Neutrophil (primary cell): ENCODE data around the gene RARRES2.

Experiments
- H3K27ac ChIP-seq: fragments of 200-600 bp; sonication (generic); 2 replicates; pipeline ENCODE4 v1.5.1; 2016; ENCODE audit warnings: mild to moderate bottlenecking, moderate library complexity
- H3K27me3 ChIP-seq: fragments of 200-600 bp; sonication (generic); 2 replicates; pipeline ENCODE4 v1.6.0; 2016; ENCODE audit warnings: mild to moderate bottlenecking
- H3K36me3 ChIP-seq: fragments of 200-600 bp; sonication (generic); 2 replicates; pipeline ENCODE4 v1.5.1; 2017
- H3K4me1 ChIP-seq, 2 experiments: fragments of 200-600 bp in 1 of 2; sonication (generic) in 1 of 2; 1 replicate in 1 of 2; 2 replicates in 1 of 2; pipeline versions ENCODE4 v1.5.1 to v1.6.1; 2013 to 2016; ENCODE audit warnings: low read depth in 1 of 2, low read length in 1 of 2, mild to moderate bottlenecking in 1 of 2, moderate library complexity in 1 of 2; ENCODE audit not compliant: control insufficient read depth in 1 of 2, insufficient read depth in 1 of 2
- H3K4me3 ChIP-seq, 2 experiments: fragments of 200-600 bp in 1 of 2; sonication (generic) in 1 of 2; 1 replicate in 1 of 2; 2 replicates in 1 of 2; pipeline ENCODE4 v1.5.1; 2013 to 2016; ENCODE audit warnings: low read depth in 1 of 2, low read length in 1 of 2, mild to moderate bottlenecking in 1 of 2, moderate library complexity in 1 of 2
- H3K9me3 ChIP-seq: fragments of 200-600 bp; sonication (generic); 2 replicates; pipeline ENCODE4 v1.5.1; 2016
- TF ChIP-seq, protein P1 (sequence below): fragments of 200-600 bp; sonication (generic); IDR thresholded peaks from 2 replicates; pipeline ENCODE4 v1.5.1; 2016; ENCODE audit warnings: antibody characterized with exemption

Gene RARRES2

DNA sequence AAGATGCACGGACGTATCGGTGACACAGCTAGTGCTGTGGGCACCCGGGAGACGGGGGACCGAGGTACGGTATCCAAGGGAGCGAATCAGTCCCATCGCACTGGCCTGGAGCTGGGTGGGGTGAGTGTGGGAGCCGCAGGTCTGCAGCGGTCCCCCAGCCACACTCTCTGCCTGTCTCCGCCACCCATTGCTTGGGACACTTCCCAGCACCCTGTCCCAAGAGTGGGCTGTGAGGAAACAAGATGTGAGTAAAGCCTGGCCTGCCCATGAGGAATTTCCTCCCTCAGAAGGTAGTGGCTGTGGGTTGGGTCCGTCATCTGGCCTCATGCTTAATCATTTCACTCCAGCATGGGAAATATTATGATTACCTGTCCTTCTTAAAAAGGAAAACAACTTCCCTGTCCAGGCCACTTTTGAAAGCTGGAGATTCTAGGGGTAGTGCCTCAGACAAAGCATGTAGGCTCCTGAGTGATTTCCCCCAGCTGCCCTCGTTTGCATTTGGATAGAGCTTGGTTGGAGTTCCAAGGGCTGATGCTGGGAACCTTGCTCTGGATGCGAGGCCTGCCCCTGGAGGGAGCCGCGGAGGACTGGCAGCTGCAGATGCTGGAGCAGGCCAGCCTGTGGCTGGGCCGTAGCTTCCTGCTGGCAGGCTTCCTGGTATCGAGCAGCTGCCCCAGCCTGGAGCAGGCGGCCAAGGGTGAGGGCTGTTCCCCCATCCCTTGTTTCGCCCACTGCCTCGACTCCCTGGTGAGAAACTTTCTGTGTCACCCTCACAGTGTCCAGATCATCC lies 11.9 kb downstream of the RARRES2 start:
- Histone ChIP-seq H3K4me1 (peaks cover 30% of the 10 kb centered on the region in 2 experiments), H3K9me3 (no peaks in the 10 kb centered on the region), H3K4me3 (no peak overlapping the region), H3K27ac (no peak overlapping the region), H3K36me3 (peaks cover 59% of the 10 kb centered on the region), H3K27me3 (no peaks in the 10 kb centered on the region)
- TF ChIP-seq, protein P1, sequence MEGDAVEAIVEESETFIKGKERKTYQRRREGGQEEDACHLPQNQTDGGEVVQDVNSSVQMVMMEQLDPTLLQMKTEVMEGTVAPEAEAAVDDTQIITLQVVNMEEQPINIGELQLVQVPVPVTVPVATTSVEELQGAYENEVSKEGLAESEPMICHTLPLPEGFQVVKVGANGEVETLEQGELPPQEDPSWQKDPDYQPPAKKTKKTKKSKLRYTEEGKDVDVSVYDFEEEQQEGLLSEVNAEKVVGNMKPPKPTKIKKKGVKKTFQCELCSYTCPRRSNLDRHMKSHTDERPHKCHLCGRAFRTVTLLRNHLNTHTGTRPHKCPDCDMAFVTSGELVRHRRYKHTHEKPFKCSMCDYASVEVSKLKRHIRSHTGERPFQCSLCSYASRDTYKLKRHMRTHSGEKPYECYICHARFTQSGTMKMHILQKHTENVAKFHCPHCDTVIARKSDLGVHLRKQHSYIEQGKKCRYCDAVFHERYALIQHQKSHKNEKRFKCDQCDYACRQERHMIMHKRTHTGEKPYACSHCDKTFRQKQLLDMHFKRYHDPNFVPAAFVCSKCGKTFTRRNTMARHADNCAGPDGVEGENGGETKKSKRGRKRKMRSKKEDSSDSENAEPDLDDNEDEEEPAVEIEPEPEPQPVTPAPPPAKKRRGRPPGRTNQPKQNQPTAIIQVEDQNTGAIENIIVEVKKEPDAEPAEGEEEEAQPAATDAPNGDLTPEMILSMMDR, result no peak

DNA sequence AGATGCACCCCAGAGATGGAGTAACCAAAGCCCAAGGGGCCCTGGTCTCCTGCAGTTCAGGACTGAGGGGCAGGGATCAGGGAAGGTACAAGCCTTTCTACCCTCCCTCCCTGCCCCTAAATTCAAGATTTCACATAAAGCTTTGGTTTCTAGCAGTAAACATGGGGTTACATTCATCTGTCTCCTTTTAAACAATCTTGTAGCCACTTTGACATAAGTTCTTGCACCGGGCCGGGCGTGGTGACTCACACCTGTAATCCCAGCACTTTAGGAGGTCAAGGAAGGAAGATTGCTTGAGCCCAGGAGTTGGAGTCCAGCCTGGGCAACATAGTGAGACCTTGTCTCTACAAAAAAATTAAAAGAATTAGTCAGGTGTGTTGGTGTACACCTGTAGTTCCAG lies 14.1 kb downstream of the RARRES2 start:
- TF ChIP-seq, protein P1, result no peak
- Histone ChIP-seq H3K27ac (peak overlapping the region; percentile 92), H3K4me3 (no peak overlapping the region), H3K4me1 (peaks cover 48% of the 10 kb centered on the region in 2 experiments), H3K27me3 (no peaks in the 10 kb centered on the region), H3K9me3 (no peaks in the 10 kb centered on the region), H3K36me3 (peaks cover 43% of the 10 kb centered on the region)

DNA sequence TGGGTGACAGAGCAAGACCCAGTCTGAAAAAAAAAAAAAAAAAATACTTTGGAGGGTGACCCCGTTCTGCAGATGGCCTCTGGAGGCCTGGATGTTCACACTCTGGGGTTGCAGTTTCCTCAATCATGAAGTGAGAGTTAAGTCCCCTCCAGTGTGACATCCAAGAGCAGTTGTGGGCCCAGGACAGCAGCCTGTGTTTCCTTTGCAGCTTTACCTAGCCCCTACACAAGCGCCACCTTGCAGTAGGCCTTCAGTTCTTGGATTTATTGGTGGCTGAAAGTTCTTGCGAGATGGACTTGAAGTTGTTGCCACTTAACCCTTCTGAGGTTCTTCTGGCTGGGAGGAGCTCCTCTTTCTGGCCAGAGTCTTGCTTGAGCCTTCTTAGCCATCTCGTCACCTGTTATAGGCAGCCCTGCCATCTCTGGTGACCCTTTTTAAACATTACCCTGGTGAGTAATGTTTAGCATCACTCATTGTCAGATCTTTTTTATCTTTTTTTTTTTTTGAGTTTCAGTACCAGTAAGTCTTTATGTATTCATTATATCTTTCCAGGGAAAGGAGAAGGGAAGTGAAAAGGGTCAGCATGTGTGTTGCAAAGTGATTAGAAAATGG lies 14.7 kb downstream of the RARRES2 start:
- peak overlapping the region; percentile 92 for H3K27ac ChIP-seq
- peaks cover 39% of the 10 kb centered on the region for H3K36me3 ChIP-seq
- peaks cover 53% of the 10 kb centered on the region in 2 experiments for H3K4me1 ChIP-seq
- H3K27me3 ChIP-seq, result no peaks in the 10 kb centered on the region
- TF ChIP-seq, protein P1, result no peak
- H3K9me3 ChIP-seq, result no peaks in the 10 kb centered on the region
- no peak overlapping the region for H3K4me3 ChIP-seq

DNA sequence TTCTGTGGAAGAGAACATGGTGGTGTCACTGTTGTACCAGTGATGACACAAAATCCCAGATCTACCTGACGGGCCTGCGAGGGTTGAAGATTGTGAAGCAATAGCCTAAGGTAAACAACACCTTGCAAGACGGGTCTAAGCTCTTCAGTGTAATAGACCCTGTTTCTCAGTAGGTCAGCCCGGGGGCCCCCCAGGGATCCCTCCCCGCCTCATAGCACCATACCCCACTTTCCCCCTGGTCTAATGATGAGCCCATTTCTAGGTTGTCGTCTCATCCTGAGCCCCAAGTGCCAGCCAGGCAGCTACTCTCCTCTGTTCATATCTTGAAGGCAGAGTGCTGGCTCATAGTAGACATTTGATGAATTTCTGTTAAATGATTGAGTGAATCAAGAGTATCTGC lies 15.5 kb downstream of the RARRES2 start:
- Histone ChIP-seq H3K27ac (peak overlapping the region; percentile 92), H3K36me3 (peaks cover 30% of the 10 kb centered on the region), H3K9me3 (no peaks in the 10 kb centered on the region), H3K27me3 (no peaks in the 10 kb centered on the region), H3K4me3 (peak overlapping the region; percentile 89 to 90), H3K4me1 (peaks cover 53 to 54% of the 10 kb centered on the region in 2 experiments)
- TF ChIP-seq, protein P1, result no peak

DNA sequence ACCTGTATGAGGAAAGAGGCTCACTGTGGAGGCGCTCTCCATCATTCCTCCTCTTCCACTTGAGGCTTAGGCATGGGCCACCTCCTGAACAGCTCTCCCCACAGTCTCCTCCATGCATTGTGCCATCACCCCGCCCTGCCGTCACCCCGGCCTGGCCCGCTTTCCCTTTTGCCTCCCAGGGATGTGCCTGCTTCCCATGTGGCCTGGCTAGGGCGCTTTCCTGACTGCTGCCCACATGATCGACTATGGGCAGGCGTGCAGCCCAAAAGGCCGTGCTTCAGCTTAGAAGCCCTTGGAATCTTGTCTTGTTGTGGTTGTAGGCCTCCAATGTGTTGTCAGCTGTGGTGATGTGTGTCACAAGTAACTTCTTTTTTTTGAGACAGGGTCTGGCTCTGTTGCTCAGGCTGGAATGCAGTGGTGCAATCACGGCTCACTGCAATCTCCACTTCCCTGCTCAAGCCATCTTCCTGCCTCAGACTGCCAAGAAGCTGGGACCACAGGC lies 16.3 kb downstream of the RARRES2 start:
- Histone ChIP-seq H3K27ac (peak overlapping the region; percentile 92), H3K4me1 (peaks cover 53 to 54% of the 10 kb centered on the region in 2 experiments), H3K27me3 (no peaks in the 10 kb centered on the region), H3K9me3 (no peaks in the 10 kb centered on the region), H3K36me3 (peaks cover 23% of the 10 kb centered on the region), H3K4me3 (peak overlapping the region; percentile 89 to 90)
- TF ChIP-seq, protein P1, result no peak
